H9 (cell line): ENCODE data around the gene SLC13A4. TPM values are rescaled to one million over a fixed set of nuclear protein-coding genes. Genes with fewer than 3 reads are reported as not detected.

ENCODE experiments used
- DNase-seq: peaks from one replicate; pipeline ENCODE4 v3.0.0-alpha.2; 2017
- H2AFZ ChIP-seq: one replicate; pipeline ENCODE4 v1.6.1; 2013; ENCODE audit warnings: mild to moderate bottlenecking, low read length, control low read depth, moderate library complexity
- H2AK5ac ChIP-seq: 2 replicates; pipeline ENCODE4 v1.6.1; 2013; ENCODE audit warnings: low read length, control low read depth, mixed read lengths; ENCODE audit not compliant: insufficient read length
- H2BK120ac ChIP-seq: one replicate; pipeline ENCODE4 v1.6.1; 2013; ENCODE audit warnings: low read depth, mild to moderate bottlenecking, low read length, control low read depth, inconsistent platforms; ENCODE audit not compliant: poor library complexity, severe bottlenecking
- H2BK12ac ChIP-seq: 2 replicates; pipeline ENCODE4 v1.6.1; 2013; ENCODE audit warnings: low read length, control low read depth, mixed read lengths, low read depth; ENCODE audit not compliant: insufficient read length
- H2BK15ac ChIP-seq: 2 replicates; pipeline ENCODE4 v1.6.1; 2013; ENCODE audit warnings: low read depth, low read length, control low read depth
- H2BK20ac ChIP-seq: one replicate; pipeline ENCODE4 v1.6.1; 2013; ENCODE audit warnings: low read depth, mild to moderate bottlenecking, low read length, control low read depth, inconsistent platforms; ENCODE audit not compliant: poor library complexity, severe bottlenecking
- H2BK5ac ChIP-seq: 2 replicates; pipeline ENCODE4 v1.6.1; 2013; ENCODE audit warnings: low read length, control low read depth, mixed read lengths; ENCODE audit not compliant: insufficient read length
- H3K14ac ChIP-seq: 2 replicates; pipeline ENCODE4 v1.6.1; 2013; ENCODE audit warnings: low read length, control low read depth; ENCODE audit not compliant: insufficient read depth
- H3K18ac ChIP-seq: 2 replicates; pipeline ENCODE4 v1.6.1; 2013; ENCODE audit warnings: low read depth, mild to moderate bottlenecking, mixed read lengths, low read length, control low read depth; ENCODE audit not compliant: insufficient read length
- H3K23ac ChIP-seq: 2 replicates; pipeline ENCODE4 v1.6.1; 2013; ENCODE audit warnings: low read length, control low read depth, mixed read lengths, low read depth; ENCODE audit not compliant: insufficient read length
- H3K23me2 ChIP-seq: 2 replicates; pipeline ENCODE4 v1.6.1; 2013; ENCODE audit warnings: low read depth, mild to moderate bottlenecking, mixed read lengths, low read length, control low read depth; ENCODE audit not compliant: insufficient read length, poor library complexity, severe bottlenecking
- H3K27ac ChIP-seq: 2 replicates; pipeline ENCODE4 v1.5.1; 2013; ENCODE audit warnings: low read length, control low read depth, mixed read lengths, low read depth; ENCODE audit not compliant: insufficient read length
- H3K27me3 ChIP-seq: 2 replicates; pipeline ENCODE4 v1.6.1; 2013; ENCODE audit warnings: low read length, control low read depth, inconsistent platforms; ENCODE audit not compliant: insufficient read depth
- H3K4ac ChIP-seq: 2 replicates; pipeline ENCODE4 v1.6.1; 2013; ENCODE audit warnings: low read depth, mild to moderate bottlenecking, control low read depth, inconsistent platforms, low read length, moderate library complexity
- H3K4me1 ChIP-seq: 2 replicates; pipeline ENCODE4 v1.6.1; 2013; ENCODE audit warnings: low read length, control low read depth, inconsistent platforms; ENCODE audit not compliant: insufficient read depth
- H3K4me2 ChIP-seq: 2 replicates; pipeline ENCODE4 v1.6.1; 2013; ENCODE audit warnings: low read length, control low read depth, mixed read lengths; ENCODE audit not compliant: insufficient read length, insufficient read depth
- H3K56ac ChIP-seq: 2 replicates; pipeline ENCODE4 v1.6.1; 2013; ENCODE audit warnings: low read depth, mild to moderate bottlenecking, mixed read lengths, low read length, control low read depth; ENCODE audit not compliant: insufficient read length
- H3K79me1 ChIP-seq: 2 replicates; pipeline ENCODE4 v1.6.1; 2013; ENCODE audit warnings: low read depth, mild to moderate bottlenecking, moderate library complexity, low read length, control low read depth, inconsistent platforms; ENCODE audit not compliant: insufficient read depth, poor library complexity, severe bottlenecking
- H3K79me2 ChIP-seq: 2 replicates; pipeline ENCODE4 v1.6.1; 2013; ENCODE audit warnings: low read length, control low read depth, inconsistent platforms; ENCODE audit not compliant: insufficient read depth
- H3K9ac ChIP-seq: 2 replicates; pipeline ENCODE4 v1.6.1; 2013; ENCODE audit warnings: low read length, control low read depth, mixed read lengths; ENCODE audit not compliant: insufficient read length; ENCODE audit errors: extremely low read depth
- H3K9me3 ChIP-seq: one replicate; pipeline ENCODE4 v1.6.1; 2013; ENCODE audit warnings: low read depth, low read length, inconsistent platforms; ENCODE audit not compliant: control insufficient read depth
- H3T11ph ChIP-seq: one replicate; pipeline ENCODE4 v1.6.1; 2013; ENCODE audit warnings: mild to moderate bottlenecking, low read length, control low read depth, inconsistent platforms
- H4K20me1 ChIP-seq: one replicate; pipeline ENCODE4 v1.6.1; 2013; ENCODE audit not compliant: control insufficient read depth, insufficient read length, insufficient read depth
- H4K5ac ChIP-seq: 2 replicates; pipeline ENCODE4 v1.6.1; 2013; ENCODE audit warnings: low read depth, mild to moderate bottlenecking, mixed read lengths, low read length, control low read depth; ENCODE audit not compliant: insufficient read length
- H4K8ac ChIP-seq: replicated peaks from 2 replicates; pipeline ENCODE4 v1.6.1; 2013; ENCODE audit warnings: low read length, control low read depth, mixed read lengths, low read depth; ENCODE audit not compliant: insufficient read length
- H4K91ac ChIP-seq: 2 replicates; pipeline ENCODE4 v1.6.1; 2013; ENCODE audit warnings: low read depth, mild to moderate bottlenecking, moderate library complexity, mixed read lengths, low read length, control low read depth; ENCODE audit not compliant: insufficient read length
- H3K27ac Mint-ChIP-seq, 3 experiments: 2 replicates in 2 of 3; 3 replicates in 1 of 3; pipeline ENCODE4 v1.8.0; 2020 to 2021; ENCODE audit warnings: mixed read lengths in 3 of 3, mild to moderate bottlenecking in 1 of 3, moderate library complexity in 1 of 3
- H3K27me3 Mint-ChIP-seq: 2 replicates; pipeline ENCODE4 v1.8.0; 2021; ENCODE audit warnings: low read depth, mild to moderate bottlenecking, moderate library complexity, mixed read lengths
- H3K36me3 Mint-ChIP-seq, 3 experiments: 2 replicates in 2 of 3; 3 replicates in 1 of 3; pipeline ENCODE4 v1.8.0; 2020 to 2021; ENCODE audit warnings: low read depth in 3 of 3, mixed read lengths in 3 of 3; ENCODE audit not compliant: insufficient read depth in 1 of 3
- H3K4me1 Mint-ChIP-seq, 2 experiments: 2 replicates each; pipeline ENCODE4 v1.8.0; 2020; ENCODE audit warnings: mixed read lengths in 2 of 2
- H3K4me3 Mint-ChIP-seq, 2 experiments: 2 replicates in 1 of 2; 3 replicates in 1 of 2; pipeline ENCODE4 v1.8.0; 2020 to 2021; ENCODE audit warnings: mild to moderate bottlenecking in 2 of 2, mixed read lengths in 2 of 2, moderate library complexity in 1 of 2
- H3K9me3 Mint-ChIP-seq, 2 experiments: 2 replicates in 1 of 2; 3 replicates in 1 of 2; pipeline ENCODE4 v1.8.0; 2020; ENCODE audit warnings: mild to moderate bottlenecking in 2 of 2, mixed read lengths in 2 of 2, moderate library complexity in 1 of 2
- CTCF ChIP-seq: fragments of 200-600 bp; sonication (generic); conservative IDR thresholded peaks from 3 replicates; pipeline ENCODE4 v1.8.0; 2021; ENCODE audit warnings: antibody characterized with exemption, mild to moderate bottlenecking
- WGBS: extraction: QIAGEN DNeasy Blood & Tissue Kit; methylation state at CpG from one replicate; pipeline ENCODE4 v1.1.7; 2013; ENCODE audit warnings: missing lambda C conversion rate, low lambda C conversion rate, mixed read lengths; ENCODE audit not compliant: insufficient read length; ENCODE audit errors: extremely low coverage; 5-methylcytosine and 5-hydroxymethylcytosine counted together
- total RNA-seq: library from RNA; stranded (reverse); gene quantifications from 2 replicates; pipeline ENCODE4 v1.2.1, GENCODE V29; 2021

SLC13A4 gene
- total RNA-seq, 1 experiment from 2014 or later, result 3.5 TPM

GRCh38 chr7:135662373-135663114 lies 65.4 kb downstream of the SLC13A4 start, which contains the start of gene STMP1:
STMP1 (plus strand) TSS chr7:135662514.
- WGBS, result no CpG with 5 or more reads among the region's 60 CpGs
- Histone ChIP-seq H2BK120ac (no peak within 1 kb of the TSS), H2AFZ (no peak within 1 kb of the TSS), H3K4ac (no peak within 1 kb of the TSS), H3K27ac (peak within 1 kb of the TSS; percentile 12), H4K5ac (peak within 1 kb of the TSS; percentile 27), H3T11ph (no peak within 1 kb of the TSS), H3K27me3 (no peaks in the 10 kb centered on the region), H3K23ac (no peak within 1 kb of the TSS), H3K9me3 (no peaks in the 10 kb centered on the region), H3K4me2 (peak within 1 kb of the TSS; percentile 86), H2BK15ac (no peak within 1 kb of the TSS), H3K9ac (peak within 1 kb of the TSS; percentile 88), H2AK5ac (no peak within 1 kb of the TSS), H3K79me2 (peaks cover 2% of the 10 kb centered on the region; the same call in 1 of the 2 replicates), H3K14ac (peak within 1 kb of the TSS; percentile 95), H4K91ac (no peak within 1 kb of the TSS), H4K20me1 (no peaks in the 10 kb centered on the region), H2BK12ac (no peak within 1 kb of the TSS), H3K56ac (no peak within 1 kb of the TSS), H2BK5ac (no peak within 1 kb of the TSS), H3K23me2 (peaks cover 3% of the 10 kb centered on the region), H3K79me1 (peaks cover 4% of the 10 kb centered on the region), H3K18ac (peak within 1 kb of the TSS; percentile 90), H2BK20ac (no peak within 1 kb of the TSS), H3K4me1 (no peaks in the 10 kb centered on the region), H4K8ac (no peak within 1 kb of the TSS)
- peaks cover 14 to 24% of the 10 kb centered on the region in 2 experiments for H3K4me1 Mint-ChIP-seq
- H3K27ac Mint-ChIP-seq, result peak within 1 kb of the TSS; percentile 96 to 99 (median 99)
- no peak; the same call in 1 of the 3 replicates for TF ChIP-seq CTCF
- peak within 1 kb of the TSS; percentile 93 to 99 for H3K4me3 Mint-ChIP-seq
- H3K36me3 Mint-ChIP-seq, result peaks cover 3 to 13% (median 4%) of the 10 kb centered on the region in 3 experiments; a peak in 6 of 7 replicates
- peak; percentile 96 for DNase-seq
- no peaks in the 10 kb centered on the region for H3K9me3 Mint-ChIP-seq
- no peaks in the 10 kb centered on the region for H3K27me3 Mint-ChIP-seq
